Lower lobe of right lung (tissue), 2 donors: ENCODE measurements around the gene SLC45A1. TPM values are rescaled to one million over a fixed set of nuclear protein-coding genes. Genes with fewer than 3 reads are reported as not detected.
"Not testable (repeated sequence)": the region's sequence is repeated elsewhere in the genome, so short reads cannot be mapped to it uniquely, and the experiment has no call there.

Experiments used
- ATAC-seq, 2 donors: fragments of 200-7000 bp; cut with Tn5 transposase; one replicate each; pipeline ENCODE4 v1.9.1; 2020 to 2022; ENCODE audit warnings: mild to moderate bottlenecking in 2 of 2, moderate library complexity in 2 of 2
- DNase-seq: peaks from one replicate; pipeline ENCODE4 v3.0.0-alpha.2; 2020
- H3K27ac ChIP-seq: fragments of 200-600 bp; one replicate; pipeline ENCODE4 v1.8.0; 2022
- H3K27me3 ChIP-seq: fragments of 200-600 bp; one replicate; pipeline ENCODE4 v1.8.0; 2022; ENCODE audit warnings: low read depth
- H3K36me3 ChIP-seq: fragments of 200-600 bp; one replicate; pipeline ENCODE4 v1.8.0; 2022; ENCODE audit warnings: mild to moderate bottlenecking
- H3K4me1 ChIP-seq: fragments of 200-600 bp; one replicate; pipeline ENCODE4 v1.8.0; 2022
- H3K4me3 ChIP-seq: fragments of 200-600 bp; one replicate; pipeline ENCODE4 v1.8.0; 2022; ENCODE audit warnings: mild to moderate bottlenecking
- H3K9me3 ChIP-seq: fragments of 200-600 bp; one replicate; pipeline ENCODE4 v1.8.0; 2022
- intact Hi-C: fragments of 100-400 bp; cut with DNase I; formaldehyde crosslinking; loops from one replicate; pipeline ENCODE4 v1.11.0; 2022
- long read RNA-seq: library from polyadenylated mRNA; unstranded; transcript quantifications from one replicate; pipeline ENCODE4 v2.0.0, GENCODE V29; 2021
- total RNA-seq: library from RNA; stranded (reverse); fragmentation: NEBNext Ultra II Directional; extraction: Animal tissue kit (Norgen Biotek cat#: 25700); gene quantifications from one replicate; pipeline ENCODE4 v1.2.1, GENCODE V29; 2021
- TF ChIP-seq, protein P1 (sequence below): fragments of 200-600 bp; IDR thresholded peaks from one replicate; pipeline ENCODE4 v1.8.0; 2022; ENCODE audit warnings: antibody characterized with exemption, mild to moderate bottlenecking
- donor health status: DM: no; HTN: yes; CAD: no; lungs with severe emphysema.

Gene SLC45A1
- total RNA-seq, result 0.92 TPM
- long read RNA-seq, partial matches to known transcripts, result 0 of 3 reads
- long read RNA-seq, other reads (novel, unspliced or antisense), result 1 of 3 reads

DNA sequence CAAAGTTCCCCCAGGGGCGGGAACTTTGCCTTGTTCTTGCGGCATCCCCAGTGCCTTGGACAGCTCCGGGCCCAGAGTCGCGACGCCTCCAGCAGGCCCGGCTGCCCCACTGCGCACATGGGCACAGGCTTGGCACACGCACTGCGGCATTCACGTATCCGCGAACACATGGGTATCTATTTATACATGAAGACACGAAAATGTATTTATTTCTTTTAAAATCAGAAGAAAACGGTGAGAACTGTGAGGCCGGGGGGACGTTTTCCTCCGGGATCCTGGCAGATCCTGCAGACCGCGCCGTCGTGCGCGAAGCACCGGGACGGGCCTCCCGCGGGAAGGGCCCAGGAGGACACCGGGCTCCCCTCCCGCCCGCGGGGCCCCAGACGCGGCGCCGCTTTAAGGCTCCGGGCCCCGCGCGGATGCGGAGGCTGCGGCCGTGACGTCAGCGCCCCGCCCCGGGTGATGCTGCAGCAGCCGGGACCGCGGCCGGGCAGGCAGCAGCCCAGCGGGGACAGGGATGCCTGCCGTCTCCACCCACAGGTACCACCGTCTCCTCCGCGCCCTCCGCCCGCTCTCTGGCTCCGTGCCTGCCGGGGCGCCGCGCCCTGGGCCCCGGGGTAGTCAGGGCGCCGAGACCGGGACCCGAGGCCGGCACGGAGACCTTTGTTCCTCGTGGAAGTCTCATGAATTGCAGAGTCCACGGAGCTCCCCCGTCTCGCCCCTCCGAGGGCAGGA lies at the start of gene SLC45A1:
TSS of gene SLC45A1 (plus strand) at position 468 of the 735 bp plus-strand sequence. CDS start 6,216 bp downstream, outside the sequence.
- TF ChIP-seq, protein P1, sequence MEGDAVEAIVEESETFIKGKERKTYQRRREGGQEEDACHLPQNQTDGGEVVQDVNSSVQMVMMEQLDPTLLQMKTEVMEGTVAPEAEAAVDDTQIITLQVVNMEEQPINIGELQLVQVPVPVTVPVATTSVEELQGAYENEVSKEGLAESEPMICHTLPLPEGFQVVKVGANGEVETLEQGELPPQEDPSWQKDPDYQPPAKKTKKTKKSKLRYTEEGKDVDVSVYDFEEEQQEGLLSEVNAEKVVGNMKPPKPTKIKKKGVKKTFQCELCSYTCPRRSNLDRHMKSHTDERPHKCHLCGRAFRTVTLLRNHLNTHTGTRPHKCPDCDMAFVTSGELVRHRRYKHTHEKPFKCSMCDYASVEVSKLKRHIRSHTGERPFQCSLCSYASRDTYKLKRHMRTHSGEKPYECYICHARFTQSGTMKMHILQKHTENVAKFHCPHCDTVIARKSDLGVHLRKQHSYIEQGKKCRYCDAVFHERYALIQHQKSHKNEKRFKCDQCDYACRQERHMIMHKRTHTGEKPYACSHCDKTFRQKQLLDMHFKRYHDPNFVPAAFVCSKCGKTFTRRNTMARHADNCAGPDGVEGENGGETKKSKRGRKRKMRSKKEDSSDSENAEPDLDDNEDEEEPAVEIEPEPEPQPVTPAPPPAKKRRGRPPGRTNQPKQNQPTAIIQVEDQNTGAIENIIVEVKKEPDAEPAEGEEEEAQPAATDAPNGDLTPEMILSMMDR, result no peak
- ATAC-seq, result peak; percentile 84 to 86
- H3K4me3 ChIP-seq, result peak within 1 kb of the TSS; percentile 66
- H3K4me1 ChIP-seq, result peaks cover 36% of the 10 kb centered on the region
- H3K9me3 ChIP-seq, result no peaks in the 10 kb centered on the region
- DNase-seq, result peak; percentile 85
- no peak within 1 kb of the TSS for H3K27ac ChIP-seq
- intact Hi-C loops, result no loop called here
- H3K36me3 ChIP-seq, result no peaks in the 10 kb centered on the region
- peaks cover 9% of the 10 kb centered on the region for H3K27me3 ChIP-seq

- ATAC-seq (no peak), DNase-seq (no peak)
- intact Hi-C loops, result no loop called here
- Histone ChIP-seq H3K4me3 (no peak overlapping the region), H3K27me3 (no peaks in the 10 kb centered on the region), H3K27ac (no peak overlapping the region), H3K36me3 (no peaks in the 10 kb centered on the region), H3K9me3 (no peaks in the 10 kb centered on the region), H3K4me1 (no peaks in the 10 kb centered on the region)
- TF ChIP-seq, protein P1, result no peak
Observed at GRCh38 chr1:8273036-8273435, 44.9 kb upstream of the SLC45A1 start.

DNA sequence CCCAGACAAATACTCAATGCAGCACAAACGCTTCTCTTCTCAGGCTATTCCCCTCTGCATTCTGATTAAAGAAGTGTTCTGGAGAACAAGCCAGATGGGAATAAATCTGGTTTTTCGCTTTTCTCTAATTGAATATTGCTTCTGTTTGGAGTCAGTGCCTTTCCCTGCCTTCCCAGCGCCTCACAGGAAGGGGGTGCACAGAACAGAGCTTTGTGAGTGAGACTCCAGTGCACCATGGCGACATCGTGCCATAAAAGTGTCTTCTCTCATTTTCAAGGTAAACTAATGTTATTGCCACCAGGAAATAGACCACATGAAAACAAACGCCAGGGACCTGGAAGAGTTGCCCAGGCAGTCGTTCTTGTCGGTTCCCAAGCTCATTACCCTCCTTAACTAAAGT lies 43.6 kb upstream of the SLC45A1 start:
- no peak overlapping the region for H3K27ac ChIP-seq

GRCh38 chr1:8276173-8276914 lies 41.6 kb upstream of the SLC45A1 start:
- intact Hi-C loops, result no loop called here
- DNase-seq (no peak), ATAC-seq (no peak)
- Histone ChIP-seq H3K4me3 (no peak overlapping the region), H3K9me3 (no peaks in the 10 kb centered on the region), H3K27me3 (no peaks in the 10 kb centered on the region), H3K4me1 (no peaks in the 10 kb centered on the region), H3K36me3 (no peaks in the 10 kb centered on the region), H3K27ac (no peak overlapping the region)
- TF ChIP-seq, protein P1, result no peak

More for the DNA sequence above, 43.6 kb upstream of the SLC45A1 start:
- ATAC-seq (no peak), DNase-seq (no peak)
- Histone ChIP-seq H3K9me3 (no peaks in the 10 kb centered on the region), H3K27me3 (no peaks in the 10 kb centered on the region), H3K4me1 (no peaks in the 10 kb centered on the region), H3K36me3 (no peaks in the 10 kb centered on the region), H3K4me3 (no peak overlapping the region)
- intact Hi-C loops, result no loop called here
- TF ChIP-seq, protein P1, result no peak

DNA sequence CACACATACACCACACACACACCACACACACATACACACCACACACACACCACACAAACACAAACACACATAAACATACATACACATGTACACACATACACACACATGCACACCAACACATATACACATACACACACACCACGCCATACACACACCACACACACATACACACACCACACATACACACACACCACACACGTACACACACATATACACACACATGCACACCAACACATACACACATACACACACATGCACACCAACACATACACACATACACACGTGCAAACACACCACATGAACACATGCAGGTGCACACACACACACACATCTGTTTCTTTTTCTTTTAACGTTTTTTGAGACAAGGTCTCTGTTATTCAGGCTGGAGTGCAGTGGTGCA lies 41.0 kb upstream of the SLC45A1 start:
- H3K27me3 ChIP-seq, result no peaks in the 10 kb centered on the region
- no peak overlapping the region for H3K4me3 ChIP-seq
- no peak for DNase-seq
- no peaks in the 10 kb centered on the region for H3K4me1 ChIP-seq
- ATAC-seq, result no peak
- TF ChIP-seq, protein P1, result no peak
- H3K36me3 ChIP-seq, result no peaks in the 10 kb centered on the region
- H3K27ac ChIP-seq, result no peak overlapping the region
- intact Hi-C loops, result no loop called here
- H3K9me3 ChIP-seq, result no peaks in the 10 kb centered on the region

DNA sequence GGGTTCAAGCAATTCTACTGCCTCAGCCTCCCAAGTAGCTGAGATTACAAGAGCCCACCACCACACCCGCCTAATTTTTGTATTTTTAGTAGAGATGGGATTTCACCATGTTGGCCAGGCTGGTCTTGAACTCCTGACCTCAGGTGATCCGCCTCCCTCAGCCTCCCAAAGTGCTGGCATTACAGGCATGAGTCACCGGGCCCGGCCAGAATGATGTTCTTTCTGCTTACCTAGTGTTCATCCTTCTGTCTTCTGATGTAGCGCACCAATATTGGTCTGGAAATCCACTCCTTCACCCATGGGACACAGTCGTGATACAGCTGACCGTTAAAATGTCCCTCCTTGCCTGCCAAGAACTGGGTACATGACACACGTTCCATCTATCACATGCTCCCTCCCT lies 39.2 kb upstream of the SLC45A1 start:
- H3K9me3 ChIP-seq, H3K4me1 ChIP-seq, ATAC-seq, H3K27me3 ChIP-seq, H3K4me3 ChIP-seq, DNase-seq, H3K36me3 ChIP-seq, intact Hi-C loops, H3K27ac ChIP-seq: not testable (repeated sequence)
